Left cardiac atrium (tissue), 4 donors: ENCODE data around the gene ANKRD29. TPM values are rescaled to one million over a fixed set of nuclear protein-coding genes. Genes with fewer than 3 reads are reported as not detected.
"Not testable (repeated sequence)": the region's sequence is repeated elsewhere in the genome, so short reads cannot be mapped to it uniquely, and the experiment has no call there.

Source experiments
- ATAC-seq, 2 donors: fragments of 200-7000 bp; cut with Tn5 transposase; one replicate each; pipeline ENCODE4 v1.9.1; 2020; ENCODE audit warnings: mild to moderate bottlenecking in 2 of 2, moderate library complexity in 2 of 2
- DNase-seq: peaks from one replicate; pipeline ENCODE4 v3.0.0-alpha.2; 2020
- intact Hi-C, 2 donors: fragments of 100-400 bp; cut with DNase I; formaldehyde crosslinking; loops; one replicate each; pipeline versions ENCODE4 v1.14.1 to v1.15.1; 2022 to 2023
- total RNA-seq, 2 donors: library from RNA; stranded (reverse); fragmentation: NEBNext Ultra II Directional; extraction: Animal tissue kit (Norgen Biotek cat#: 25700); gene quantifications; one replicate each; pipeline ENCODE4 v1.2.1, GENCODE V29; 2021
- donor health status: DM: no; HTN: yes; CAD: no.
- donor health status: DM: no; HTN: yes; CAD: no; lungs with severe emphysema.
- donor health status: DM: yes; HTN: yes; CAD: no.
- donor health status: Dilated cardiomyopathy.

ANKRD29 gene
- total RNA-seq, 2 donors from 2014 or later: 4.7 to 8.5 TPM

DNA sequence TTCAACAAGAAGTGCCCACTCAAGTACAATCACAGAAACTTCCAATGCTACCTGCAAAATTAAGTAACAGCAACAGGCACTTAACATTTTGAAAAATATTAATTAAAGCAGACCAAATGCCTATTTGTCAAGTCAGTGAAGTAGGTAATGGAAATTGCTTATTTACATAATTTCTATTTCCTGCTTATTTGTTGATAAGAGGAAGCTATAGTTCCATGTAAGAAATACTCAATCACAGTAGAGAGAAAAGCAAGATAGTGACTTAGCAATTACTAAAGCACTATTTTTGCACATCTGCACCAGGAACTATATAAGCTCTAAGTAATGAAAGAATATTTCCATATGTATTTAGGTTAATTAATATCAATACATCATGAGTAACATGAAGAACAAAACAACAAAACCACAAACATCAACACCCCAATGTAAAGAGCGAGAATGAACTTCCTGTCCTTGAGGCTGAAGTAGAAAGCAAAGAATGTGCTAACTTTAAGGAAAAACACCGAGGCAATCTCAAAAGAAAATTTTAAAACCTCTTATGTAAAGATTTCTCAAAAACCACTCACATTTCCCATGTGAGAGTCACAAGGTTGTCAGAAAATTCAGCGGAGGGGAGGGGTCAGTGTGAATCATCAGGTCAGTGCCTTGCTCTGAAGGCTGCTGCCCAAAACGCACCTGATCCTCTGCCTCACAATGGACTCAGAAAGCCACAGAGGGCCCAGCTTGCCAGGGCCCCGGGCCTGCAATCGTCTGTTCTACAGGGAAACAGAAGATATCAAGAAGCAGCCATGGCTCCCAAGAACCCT is 88.9 kb downstream of the ANKRD29 start:
- peak in 1 of 2 donors; percentile 86 for ATAC-seq

DNA sequence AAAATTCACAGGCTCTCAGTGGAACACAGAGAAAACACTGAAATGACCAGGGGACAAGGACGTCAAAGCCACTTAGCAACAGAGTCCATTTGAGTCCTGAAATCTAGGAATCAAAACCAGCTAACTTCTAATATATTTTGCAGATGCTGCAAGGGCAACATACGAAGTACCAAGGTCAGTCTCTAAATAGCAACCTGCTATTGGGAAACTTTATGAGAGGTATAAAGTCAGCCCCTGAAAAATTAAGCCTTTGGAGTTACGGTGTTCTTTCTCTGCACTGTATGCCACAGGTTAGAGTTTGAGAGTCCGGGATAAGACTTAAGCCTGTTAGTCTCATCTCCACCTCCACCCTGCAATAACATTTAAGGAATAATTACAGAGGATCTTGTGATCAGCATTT is 89.7 kb downstream of the ANKRD29 start:
- intact Hi-C loops: no loop called here
- ATAC-seq: no peak
- no peak for DNase-seq

More for the DNA sequence above, 88.9 kb downstream of the ANKRD29 start:
- no peak for DNase-seq
- intact Hi-C loops: no loop called here

DNA sequence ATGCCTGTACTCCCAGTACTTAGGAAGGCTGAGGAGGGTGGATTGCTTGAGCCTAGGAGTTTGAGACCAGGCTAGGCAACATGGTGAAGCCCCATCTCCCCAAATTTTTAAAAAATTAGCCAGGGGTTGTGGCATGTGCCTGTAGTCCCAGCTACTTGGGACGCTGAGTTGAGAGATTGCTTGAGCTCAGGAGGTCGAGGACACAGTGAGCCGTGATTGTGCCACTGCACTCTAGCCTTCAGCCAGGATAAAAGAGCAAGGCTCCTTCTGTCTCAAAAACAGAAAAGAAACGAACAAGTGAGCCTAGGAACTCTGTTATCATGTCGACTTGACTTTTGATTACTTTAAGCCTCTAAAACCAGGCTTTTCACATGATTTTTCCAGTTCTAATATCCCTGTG is 90.1 kb downstream of the ANKRD29 start:
- intact Hi-C loops: no loop called here
- ATAC-seq: no peak
- no peak for DNase-seq

DNA sequence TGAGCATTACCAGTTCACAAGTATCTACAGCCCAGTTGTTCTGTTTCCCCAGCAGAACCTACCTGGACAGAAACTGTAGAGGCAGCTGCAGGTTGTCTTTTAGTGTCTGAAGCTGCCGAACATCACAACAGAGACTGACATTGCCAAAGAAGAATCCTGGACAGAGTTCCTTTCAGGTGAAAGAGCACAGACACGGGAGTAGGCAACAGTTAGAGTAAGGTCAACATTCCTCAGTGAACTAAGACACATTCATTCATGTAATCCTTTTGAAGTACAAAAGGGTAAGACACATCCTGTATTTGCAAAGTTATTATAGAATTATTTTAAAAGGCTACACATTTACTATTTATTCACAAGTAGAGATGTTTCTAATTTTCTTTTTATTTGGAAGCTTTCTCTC is 90.7 kb downstream of the ANKRD29 start:
- DNase-seq (no peak), ATAC-seq (no peak)
- intact Hi-C loops: no loop called here

DNA sequence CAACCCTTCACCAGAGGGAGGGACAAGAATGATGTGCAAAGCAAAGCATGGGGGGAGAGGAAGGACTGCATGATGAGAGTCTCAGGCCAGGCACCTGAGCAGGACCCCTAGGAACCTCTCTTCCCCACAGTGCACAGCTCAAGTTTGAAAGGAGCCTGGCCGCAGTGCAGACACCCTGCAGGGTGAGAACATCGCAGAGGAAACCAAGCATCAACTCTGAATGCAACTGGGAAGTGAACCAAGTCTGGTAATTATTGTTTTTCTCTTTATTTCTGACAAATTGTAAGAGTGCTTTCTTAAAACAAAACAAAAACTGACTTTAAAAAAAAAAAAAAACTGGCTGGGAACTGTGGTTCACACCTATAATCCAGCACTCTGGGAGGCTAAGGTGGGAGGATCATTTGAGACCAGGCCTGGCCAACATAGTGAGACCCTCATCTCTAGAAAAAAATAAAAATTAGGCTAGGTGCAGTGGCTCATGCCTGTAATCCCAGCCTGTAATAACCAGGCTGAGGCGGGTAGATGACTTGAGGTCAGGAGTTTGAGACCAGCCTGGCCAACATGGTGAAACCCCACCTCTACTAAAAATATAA is 91.7 kb downstream of the ANKRD29 start:
- DNase-seq (no peak), ATAC-seq (no peak)
- intact Hi-C loops: no loop called here

DNA sequence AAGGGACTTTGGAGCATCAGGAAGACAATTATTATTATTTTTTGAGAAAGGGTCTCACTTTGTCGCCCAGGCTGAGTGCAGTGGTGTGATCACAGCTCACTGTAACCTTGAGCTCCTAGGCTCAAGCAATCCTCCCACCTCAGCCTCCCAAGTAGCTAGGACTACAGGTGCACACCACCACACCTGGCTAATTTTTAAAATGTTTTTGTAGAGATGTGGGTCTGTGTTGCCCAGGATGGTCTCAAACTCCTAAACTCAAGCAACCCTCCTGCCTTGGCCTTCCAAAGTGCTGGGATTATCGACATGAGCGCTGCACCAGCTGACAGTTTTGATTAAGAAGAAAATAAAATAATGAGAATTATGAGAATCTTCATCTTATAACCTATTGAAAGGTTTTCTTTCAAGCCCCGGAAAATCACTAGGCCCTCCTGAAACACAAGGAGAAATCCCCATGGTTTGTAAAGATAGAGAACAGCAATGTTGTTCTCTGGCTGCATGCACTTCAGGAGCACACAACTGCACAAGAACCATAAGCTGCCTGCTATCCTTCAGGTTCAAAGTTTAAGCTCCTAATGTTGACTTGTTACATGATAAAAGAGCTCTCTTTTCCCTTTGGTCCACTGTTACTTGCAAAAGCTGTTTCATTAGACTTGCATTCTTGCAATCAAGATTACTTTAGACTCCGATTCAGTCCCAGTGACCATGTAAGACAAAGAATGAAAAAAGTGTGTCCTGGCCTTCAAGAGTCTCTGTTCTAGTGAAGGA is 93.2 kb downstream of the ANKRD29 start:
- ATAC-seq (no peak), DNase-seq (no peak)
- intact Hi-C loops: loop anchor here in 1 of 2 donors (5.0 kb wide), 1 partner anchor 62 kb away; no protein-coding TSS in a partner anchor

DNA sequence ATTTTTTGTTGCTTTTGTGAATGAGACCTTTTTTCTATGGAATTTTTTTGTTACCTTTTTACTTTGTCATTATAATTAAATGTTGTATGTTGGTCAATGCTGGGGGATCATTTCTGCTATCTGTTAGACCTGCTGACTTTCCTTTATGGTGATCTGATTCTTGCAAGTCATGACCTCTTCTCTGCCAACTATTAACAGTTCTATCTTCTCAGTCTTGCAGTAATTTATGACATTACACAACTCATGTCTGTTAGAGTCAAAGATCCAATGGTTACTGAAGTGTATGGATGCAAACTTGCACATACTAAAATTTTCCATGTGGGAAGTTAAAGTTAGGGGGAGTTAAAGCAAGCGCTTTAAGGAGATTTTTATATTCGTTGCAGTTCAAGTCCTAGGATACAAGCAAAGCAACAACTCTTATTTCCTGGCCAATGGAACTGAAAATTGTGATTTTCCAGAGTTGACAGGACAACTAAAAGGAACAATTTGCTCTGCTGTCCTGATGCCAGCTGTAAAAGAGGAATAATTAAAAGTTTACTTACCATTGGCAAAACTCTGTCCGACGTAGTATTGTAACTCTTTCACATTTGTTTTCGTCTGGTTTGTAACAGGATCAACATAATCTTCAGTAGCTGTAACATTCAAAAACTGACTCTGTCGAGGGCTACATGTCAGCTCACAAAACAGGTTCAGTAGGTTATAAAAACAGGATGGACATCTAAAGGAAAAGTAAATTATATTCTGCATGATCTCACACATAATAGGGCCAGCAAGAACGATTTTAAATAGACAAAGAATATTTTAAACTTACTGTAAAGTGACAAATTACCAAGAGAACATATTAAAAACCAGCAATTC is 94.2 kb downstream of the ANKRD29 start:
- no peak for ATAC-seq
- no peak for DNase-seq
- intact Hi-C loops: loop anchor here in 1 of 2 donors (5.0 kb wide), 1 partner anchor 61 kb away; no protein-coding TSS in a partner anchor

DNA sequence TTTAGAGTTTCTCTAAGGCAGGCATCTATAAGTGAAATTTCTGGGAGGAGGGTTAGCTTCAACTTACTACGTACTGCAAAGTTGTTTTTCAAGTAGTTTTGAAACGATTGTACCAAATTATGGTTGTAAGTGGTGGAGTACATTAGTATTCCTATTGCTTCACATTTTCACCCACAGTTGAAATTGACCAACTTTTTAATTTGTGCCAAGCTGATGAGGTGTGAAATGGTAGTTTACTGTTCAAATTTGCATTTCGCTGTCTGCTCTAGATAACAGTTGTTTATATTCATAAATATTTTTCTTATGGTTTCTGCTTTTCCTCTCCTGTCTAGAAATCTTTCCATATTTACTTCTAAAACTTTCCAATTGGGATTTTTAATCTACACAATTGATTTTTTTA is 95.0 kb downstream of the ANKRD29 start:
- ATAC-seq: no peak
- DNase-seq: no peak
- intact Hi-C loops: loop anchor here in 1 of 2 donors (5.0 kb wide), 1 partner anchor 60 kb away; no protein-coding TSS in a partner anchor

DNA sequence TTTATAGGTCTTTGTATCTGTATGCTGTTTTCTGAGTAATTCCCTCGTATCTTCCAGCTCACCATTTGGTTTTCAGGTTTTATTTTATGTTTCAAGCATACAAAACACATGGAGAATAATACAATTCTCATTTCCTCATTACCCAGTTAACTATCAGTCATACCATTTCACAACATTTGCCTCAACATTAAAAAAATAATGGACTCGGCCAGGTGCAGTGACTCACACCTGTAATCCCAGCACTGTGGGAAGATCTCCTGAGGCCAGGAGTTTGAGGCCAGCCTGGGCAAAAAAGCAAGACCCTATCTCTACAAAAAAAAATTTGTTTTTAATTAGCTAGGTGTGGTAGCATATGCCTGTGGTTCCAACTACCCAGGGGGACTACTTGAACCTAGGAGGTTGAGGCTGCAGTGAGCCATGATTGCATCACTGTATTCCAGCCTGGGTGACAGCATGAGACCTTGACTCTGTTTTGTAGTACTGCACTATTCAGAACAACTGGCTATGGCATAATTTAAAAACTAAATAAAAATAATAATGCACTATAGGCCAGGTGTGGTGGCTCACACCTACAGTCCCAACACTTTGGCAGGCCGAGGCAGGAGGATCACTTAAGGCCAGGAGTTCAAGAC is 96.7 kb downstream of the ANKRD29 start:
- DNase-seq: no peak
- intact Hi-C loops: loop anchor here in 1 of 2 donors (5.0 kb wide), 1 partner anchor 59 kb away; no protein-coding TSS in a partner anchor
- no peak for ATAC-seq

DNA sequence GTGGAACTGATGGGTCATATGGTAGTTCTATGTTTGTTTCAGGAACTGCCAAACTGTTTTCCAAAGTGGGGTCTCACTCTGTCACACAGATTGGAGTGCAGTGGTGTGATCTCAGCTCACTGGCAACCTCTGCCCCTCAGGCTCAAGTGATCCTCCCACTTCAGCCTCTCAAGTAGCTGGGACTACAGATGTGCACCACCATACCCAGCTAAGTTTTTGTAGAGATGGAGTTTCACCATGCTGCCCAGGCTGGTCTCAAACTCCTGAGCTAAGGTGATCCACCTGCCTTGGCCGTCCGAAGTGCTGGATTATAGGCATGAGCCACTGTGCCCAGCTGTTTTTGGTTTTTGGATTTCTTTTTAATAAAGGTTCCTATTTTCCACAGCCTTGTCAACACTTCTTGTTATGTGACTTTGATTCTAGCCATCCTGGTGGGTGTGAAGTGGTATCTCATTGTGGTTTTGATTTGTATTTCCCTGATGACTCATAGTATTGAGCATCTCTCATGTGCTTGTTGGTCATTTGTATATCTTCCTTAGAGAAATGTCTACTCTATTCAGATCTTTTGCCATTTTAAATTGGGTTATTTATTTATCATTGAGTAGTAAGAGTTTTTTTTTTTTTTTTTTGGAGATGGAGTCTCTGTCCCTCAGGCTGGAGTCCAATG is 99.2 kb downstream of the ANKRD29 start:
- DNase-seq (no peak), ATAC-seq (no peak)
- intact Hi-C loops: no loop called here

DNA sequence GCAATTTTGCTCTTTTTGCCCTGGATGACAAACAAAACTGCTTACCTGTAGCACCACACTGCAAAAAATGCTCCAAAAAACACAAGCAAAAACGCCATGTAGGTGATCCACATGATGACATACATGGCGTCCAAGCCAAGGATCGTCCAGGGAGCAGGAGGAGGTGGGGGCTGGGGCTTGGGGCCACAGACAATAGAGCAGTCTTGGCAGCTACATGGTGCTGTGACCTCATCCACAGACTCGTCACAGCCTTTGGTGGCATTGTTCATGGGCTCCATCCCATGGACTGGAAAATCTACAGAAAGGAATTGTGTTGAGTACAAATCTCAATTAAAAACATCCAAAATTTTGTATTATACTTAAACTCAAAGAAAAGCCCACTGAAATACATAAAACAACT is 102.5 kb downstream of the ANKRD29 start:
- intact Hi-C loops: no loop called here
- DNase-seq (no peak), ATAC-seq (no peak)

DNA sequence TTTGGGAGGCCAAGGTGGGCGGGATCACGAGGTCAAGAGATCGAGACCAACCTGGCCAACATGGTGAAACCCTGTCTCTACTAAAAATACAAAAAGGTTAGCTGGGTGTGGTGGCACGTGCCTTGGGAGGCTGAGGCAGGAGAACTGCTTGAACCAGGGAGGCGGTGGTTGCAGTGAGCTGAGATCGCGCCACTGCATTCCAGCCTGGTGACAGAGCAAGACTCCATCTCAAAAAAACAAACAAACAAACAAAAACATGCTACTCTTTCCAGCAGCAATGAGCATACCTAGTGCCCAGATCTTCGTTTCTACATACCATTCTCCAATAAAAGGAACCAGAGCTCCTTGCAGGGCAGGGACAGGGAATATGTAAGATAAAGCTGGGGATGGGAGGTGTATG is 105.2 kb downstream of the ANKRD29 start:
- intact Hi-C loops: loop anchor here in 1 of 2 donors (10.0 kb wide), 1 partner anchor 93 kb away; no protein-coding TSS in a partner anchor
- not testable (repeated sequence) for DNase-seq, ATAC-seq

DNA sequence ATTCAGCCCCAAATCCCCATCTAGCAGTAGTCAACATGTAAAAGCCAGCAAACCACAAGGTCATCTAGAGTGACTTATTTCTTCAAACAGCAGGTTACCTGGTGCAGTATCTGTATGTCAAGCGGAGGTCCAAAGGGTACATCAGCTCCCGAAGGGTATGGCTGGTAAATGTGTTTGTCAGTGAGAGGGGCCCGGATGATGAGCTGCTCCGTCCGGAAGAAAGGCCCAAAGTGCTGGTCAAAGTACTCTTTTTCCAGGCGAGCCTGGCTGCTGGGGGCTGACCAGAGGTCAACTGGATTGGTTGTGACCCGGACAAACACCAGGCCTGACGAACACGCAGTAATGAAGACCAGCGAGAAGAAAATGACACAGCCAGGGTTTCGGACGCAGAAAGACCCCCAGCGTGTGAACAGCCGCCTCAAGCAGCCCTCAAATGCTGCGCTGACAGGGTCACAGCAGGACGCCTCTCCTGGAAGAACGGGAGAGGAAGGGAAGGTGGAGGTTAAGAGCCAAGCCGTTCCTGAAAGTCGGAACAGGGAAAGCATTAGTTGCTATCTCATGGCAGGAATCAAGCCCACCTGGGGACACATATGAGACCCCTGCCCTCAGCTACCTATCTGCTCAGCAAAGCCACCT is 106.4 kb downstream of the ANKRD29 start:
- no peak for ATAC-seq
- intact Hi-C loops: loop anchor here in 1 of 2 donors (10.0 kb wide), 1 partner anchor 91 kb away; no protein-coding TSS in a partner anchor
- no peak for DNase-seq

DNA sequence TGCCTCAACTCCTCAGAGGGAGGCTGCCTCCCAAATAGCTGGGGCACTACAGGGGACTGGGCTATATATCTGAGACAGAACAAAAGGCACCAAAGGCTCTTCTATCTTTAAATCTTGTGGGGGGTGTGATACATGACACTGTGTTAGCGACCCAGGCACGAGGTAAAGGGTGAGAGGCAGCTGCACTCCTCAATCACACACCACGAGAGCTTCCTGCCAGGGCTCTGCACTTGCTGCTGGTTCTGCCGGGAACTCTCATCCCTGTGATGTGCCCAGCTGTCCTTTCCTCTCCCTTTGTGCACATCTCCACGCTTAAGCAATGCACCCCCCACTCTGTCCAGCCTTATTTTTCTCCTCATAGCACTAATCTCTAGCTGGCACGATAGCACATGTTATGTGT is 108.8 kb downstream of the ANKRD29 start:
- no peak for DNase-seq
- no peak for ATAC-seq
- intact Hi-C loops: loop anchor here in 1 of 2 donors (10.0 kb wide), 1 partner anchor 89 kb away; no protein-coding TSS in a partner anchor

DNA sequence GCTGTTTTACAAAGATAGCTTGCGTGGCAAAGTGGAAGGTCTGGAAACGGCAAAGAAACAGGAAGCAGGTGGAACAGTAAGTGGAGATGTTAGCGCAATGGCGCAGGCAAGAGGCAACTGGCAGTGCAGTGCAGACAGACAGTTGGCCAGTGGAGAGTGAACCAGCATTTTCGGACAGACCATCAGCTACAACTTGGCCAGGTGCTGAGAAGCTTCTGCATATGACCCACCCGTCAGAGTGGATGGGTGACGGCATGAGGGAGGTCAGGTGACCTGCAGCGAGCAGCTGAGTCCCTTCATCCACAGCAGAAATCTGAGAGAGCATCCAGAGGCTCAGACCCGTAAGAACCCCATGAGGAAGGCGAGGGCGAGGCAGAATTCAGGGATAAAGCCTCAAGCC is 110.2 kb downstream of the ANKRD29 start:
- DNase-seq: no peak
- intact Hi-C loops: loop anchor here in 1 of 2 donors (10.0 kb wide), 1 partner anchor 88 kb away; no protein-coding TSS in a partner anchor
- no peak for ATAC-seq

DNA sequence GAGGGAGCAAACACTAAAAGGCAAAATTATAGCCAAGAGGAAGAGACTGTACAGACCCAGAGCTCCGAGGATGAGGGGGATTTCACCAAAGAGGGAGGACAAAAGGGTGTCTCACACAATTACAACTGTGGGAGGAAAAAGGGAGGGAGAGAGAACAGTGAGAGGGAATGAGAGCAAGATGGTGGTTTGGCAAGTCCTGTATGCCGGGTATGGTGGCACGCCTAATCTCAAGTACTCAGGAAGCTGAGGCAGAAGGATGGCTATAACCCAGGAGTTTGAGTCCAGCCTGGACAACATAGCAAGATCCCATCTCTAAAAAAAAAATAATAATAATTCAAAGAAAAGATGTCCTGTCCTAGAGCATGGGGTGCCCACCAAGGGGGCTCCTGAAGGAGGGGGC is 110.7 kb downstream of the ANKRD29 start:
- ATAC-seq: no peak
- intact Hi-C loops: loop anchor here in 1 of 2 donors (10.0 kb wide), 1 partner anchor 87 kb away; no protein-coding TSS in a partner anchor

DNA sequence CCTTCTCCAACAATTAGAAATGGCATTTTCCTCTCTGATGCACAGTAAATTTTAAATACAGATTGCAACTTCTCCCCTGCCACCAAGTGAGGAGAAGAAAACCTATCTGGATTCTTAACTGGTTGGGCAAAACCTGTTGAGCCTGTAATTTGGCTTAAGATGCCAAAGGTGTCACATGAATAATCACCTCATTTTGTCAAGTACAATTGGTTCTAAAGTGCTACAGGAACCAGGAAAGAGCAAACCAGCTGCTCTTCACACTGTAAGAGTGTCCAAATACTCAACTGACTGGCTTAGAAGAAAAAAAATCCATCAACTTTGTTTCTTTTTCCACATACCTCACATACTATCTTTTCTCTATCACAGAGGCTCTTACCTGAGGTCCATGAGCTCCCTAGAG is 111.8 kb downstream of the ANKRD29 start:
- DNase-seq: no peak
- intact Hi-C loops: loop anchor here in 1 of 2 donors (10.0 kb wide), 1 partner anchor 86 kb away; no protein-coding TSS in a partner anchor
- no peak for ATAC-seq

More for the DNA sequence above, 110.7 kb downstream of the ANKRD29 start:
- DNase-seq: no peak
